Astrocyte of the spinal cord (primary cell): ENCODE data around the gene FAR2.

Experiments used
- DNase-seq: peaks from one replicate; pipeline ENCODE4 v3.0.0; 2011; ENCODE audit warnings: low read depth, low spot score
- H3K4me3 ChIP-seq: 2 replicates; pipeline ENCODE4 v1.5.1; 2011; ENCODE audit warnings: low read depth, mild to moderate bottlenecking, low read length, moderate library complexity
- CTCF ChIP-seq: IDR thresholded peaks from 2 replicates; pipeline ENCODE4 v1.5.1; 2012; ENCODE audit warnings: low read depth, mild to moderate bottlenecking, low read length, inconsistent platforms
- in situ Hi-C: cut with HindIII; loops from 2 replicates; pipeline ENCODE4 v1.10.0; 2017; ENCODE audit warnings: low sequenced_read_pairs

The FAR2 gene

DNA sequence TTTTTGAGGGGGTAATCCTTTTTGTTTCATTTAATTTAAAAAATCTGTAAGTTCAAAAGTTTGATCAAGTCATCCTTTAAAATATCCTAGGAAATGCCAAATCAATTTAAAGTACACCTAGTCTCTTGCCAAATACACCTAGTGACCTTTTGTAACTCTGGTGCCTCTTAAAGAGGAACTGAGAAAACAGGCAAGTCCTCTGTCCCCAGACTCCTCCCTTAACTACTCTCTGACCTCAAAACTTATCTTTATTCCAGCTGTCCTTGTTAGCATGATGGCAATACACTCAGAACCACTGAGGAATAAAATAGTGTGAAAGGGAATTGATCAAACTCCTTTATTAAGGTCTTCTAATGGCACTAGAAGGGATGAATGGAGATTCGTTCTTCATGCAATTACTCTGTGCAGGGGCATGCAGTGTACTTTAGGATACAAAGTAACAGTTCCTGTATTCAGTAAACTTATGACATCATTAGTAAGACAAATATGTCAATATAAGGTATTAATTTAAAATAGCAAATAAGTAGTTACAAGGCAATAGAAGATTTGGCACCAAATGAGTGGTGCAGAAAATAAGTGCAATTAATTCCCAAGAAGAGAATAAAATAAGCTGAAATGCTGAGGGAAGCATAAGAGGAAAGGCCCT is 3.3 kb downstream of the FAR2 start:
- TF ChIP-seq CTCF, result no peak
- no peak overlapping the region for H3K4me3 ChIP-seq
- in situ Hi-C loops, result no loop called here
- DNase-seq, result no peak

GRCh38 chr12:29152981-29153630 is 4.0 kb downstream of the FAR2 start:
- TF ChIP-seq CTCF, result no peak
- in situ Hi-C loops, result no loop called here

GRCh38 chr12:29155079-29155478 is 6.0 kb downstream of the FAR2 start:
- H3K4me3 ChIP-seq, result no peak overlapping the region
- no peak for TF ChIP-seq CTCF
- no peak for DNase-seq
- in situ Hi-C loops, result no loop called here

More at GRCh38 chr12:29152981-29153630, 4.0 kb downstream of the FAR2 start:
- no peak overlapping the region for H3K4me3 ChIP-seq
- DNase-seq, result no peak

GRCh38 chr12:29157486-29157946 is 8.4 kb downstream of the FAR2 start:
- peak; percentile 83 for DNase-seq
- TF ChIP-seq CTCF, result no peak
- H3K4me3 ChIP-seq, result no peak overlapping the region
- in situ Hi-C loops, result no loop called here

DNA sequence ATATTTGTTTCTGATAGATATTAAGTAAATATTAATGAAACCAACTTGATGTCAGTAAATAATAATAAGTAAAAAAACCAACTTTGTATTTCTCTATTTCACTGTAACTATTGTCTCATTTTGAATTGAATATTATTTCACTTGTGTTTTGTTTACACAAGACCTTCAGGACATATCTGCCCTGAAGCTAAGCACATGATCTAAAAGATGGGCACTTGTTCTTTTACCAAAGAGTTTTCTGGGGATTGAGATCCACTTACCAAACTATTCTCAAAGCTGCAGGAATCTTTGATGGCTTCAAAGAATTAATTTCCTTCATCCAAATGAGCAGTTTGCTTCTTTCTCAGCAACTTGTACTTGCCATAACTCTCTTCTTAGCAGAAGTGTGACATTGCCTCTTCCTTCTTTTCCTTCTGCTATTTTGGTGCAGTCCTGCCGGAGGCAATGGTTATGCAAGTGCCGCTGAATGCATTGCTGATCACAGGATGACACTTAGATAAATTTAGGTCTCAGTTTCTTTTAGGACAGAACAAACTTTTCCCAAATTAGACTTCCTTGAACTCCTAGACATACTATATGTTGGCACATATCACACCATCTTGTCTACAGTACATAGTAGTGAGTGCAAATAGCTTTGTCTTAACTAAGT is 9.2 kb downstream of the FAR2 start:
- H3K4me3 ChIP-seq, result no peak overlapping the region
- DNase-seq, result peak; percentile 13
- no peak for TF ChIP-seq CTCF
- in situ Hi-C loops, result no loop called here

DNA sequence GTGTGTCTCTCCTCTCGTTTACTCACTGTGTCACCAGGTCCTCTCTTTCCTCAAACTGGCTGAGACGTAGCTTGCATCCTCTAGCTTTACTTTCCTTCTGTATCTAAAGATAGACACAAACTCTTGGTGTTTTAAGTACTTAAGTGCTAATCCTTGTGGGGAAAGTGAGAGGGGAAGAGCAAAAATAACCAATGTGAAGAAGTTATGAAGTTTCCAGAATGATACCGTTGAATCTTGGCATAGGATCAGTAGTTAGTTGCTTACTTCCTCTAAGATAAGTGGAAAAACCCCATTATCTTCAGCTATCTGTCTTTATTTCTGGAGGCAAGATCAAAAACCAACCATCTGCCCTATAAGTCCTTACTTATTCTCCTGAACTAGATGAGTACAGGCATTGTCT is 10.6 kb downstream of the FAR2 start:
- in situ Hi-C loops, result no loop called here
- no peak for TF ChIP-seq CTCF
- no peak for DNase-seq
- no peak overlapping the region for H3K4me3 ChIP-seq
